ENCODE results near the gene PRKG1.
"Not testable (repeated sequence)": the region's sequence is repeated elsewhere in the genome, so short reads cannot be mapped to it uniquely, and the experiment has no call there.

Gene PRKG1

GRCh38 chr10:51747216-51747615, 672.9 kb downstream of the PRKG1 start:
- no peaks in the 10 kb centered on the region for H3K9me3 ChIP-seq (ENCODE audit: insufficient read depth, low read depth, low read length)
- no peaks in the 10 kb centered on the region for H3K9me2 ChIP-seq (replicated peaks; ENCODE audit: low read depth, low read length)
- no peaks in the 10 kb centered on the region for H3K36me3 ChIP-seq (ENCODE audit: insufficient read depth, low read length)
- H3K4me3 ChIP-seq (ENCODE audit: low read length, poor library complexity, severe bottlenecking), result no peak overlapping the region
- H3F3A ChIP-seq (ENCODE audit: low read depth), result no peaks in the 10 kb centered on the region
- no peak overlapping the region for H3K9ac ChIP-seq (ENCODE audit: low read depth, low read length, poor library complexity, severe bottlenecking)
- no peak overlapping the region for H2AFZ ChIP-seq (ENCODE audit: low read length)
- no peaks in the 10 kb centered on the region for H3K79me2 ChIP-seq (ENCODE audit: insufficient read depth, low read length)
- H3K4me2 ChIP-seq (ENCODE audit: low read depth, low read length, poor library complexity, severe bottlenecking), result no peak overlapping the region
- TF ChIP-seq EZH2phosphoT487 (IDR thresholded peaks at IDR 0.05; ENCODE audit: borderline replicate concordance) (no peak), CTCF (conservative IDR thresholded peaks at IDR 0.05; ENCODE audit: low read length) (no peak)
- no peaks in the 10 kb centered on the region for H4K20me1 ChIP-seq (ENCODE audit: insufficient read depth, low read length, poor library complexity, severe bottlenecking)
- no peaks in the 10 kb centered on the region for H3K27me3 ChIP-seq (ENCODE audit: insufficient read depth, low read length, poor library complexity, severe bottlenecking)
- H3K4me1 ChIP-seq (ENCODE audit: insufficient read depth, low read length, poor library complexity, severe bottlenecking), result no peaks in the 10 kb centered on the region

GRCh38 chr10:51748959-51749358, 674.7 kb downstream of the PRKG1 start:
- no peaks in the 10 kb centered on the region for H3K36me3 ChIP-seq (ENCODE audit: insufficient read depth, low read length)
- no peaks in the 10 kb centered on the region for H3F3A ChIP-seq (ENCODE audit: low read depth)
- H3K27me3 ChIP-seq (ENCODE audit: insufficient read depth, low read length, poor library complexity, severe bottlenecking), result no peaks in the 10 kb centered on the region
- H3K4me2 ChIP-seq (ENCODE audit: low read depth, low read length, poor library complexity, severe bottlenecking), result no peak overlapping the region
- H3K4me3 ChIP-seq (ENCODE audit: low read length, poor library complexity, severe bottlenecking), result no peak overlapping the region
- H3K9ac ChIP-seq (ENCODE audit: low read depth, low read length, poor library complexity, severe bottlenecking), result no peak overlapping the region
- no peak overlapping the region for H2AFZ ChIP-seq (ENCODE audit: low read length)
- no peaks in the 10 kb centered on the region for H3K9me3 ChIP-seq (ENCODE audit: insufficient read depth, low read depth, low read length)
- no peaks in the 10 kb centered on the region for H3K4me1 ChIP-seq (ENCODE audit: insufficient read depth, low read length, poor library complexity, severe bottlenecking)
- no peaks in the 10 kb centered on the region for H3K9me2 ChIP-seq (replicated peaks; ENCODE audit: low read depth, low read length)
- no peaks in the 10 kb centered on the region for H3K79me2 ChIP-seq (ENCODE audit: insufficient read depth, low read length)
- no peak for TF ChIP-seq EZH2phosphoT487 (IDR thresholded peaks at IDR 0.05; ENCODE audit: borderline replicate concordance)
- TF ChIP-seq CTCF (conservative IDR thresholded peaks at IDR 0.05; ENCODE audit: low read length), result no peak
- no peaks in the 10 kb centered on the region for H4K20me1 ChIP-seq (ENCODE audit: insufficient read depth, low read length, poor library complexity, severe bottlenecking)

GRCh38 chr10:51758366-51758765, 684.1 kb downstream of the PRKG1 start:
- Histone ChIP-seq H4K20me1 (ENCODE audit: insufficient read depth, low read length, poor library complexity, severe bottlenecking) (no peaks in the 10 kb centered on the region), H3K36me3 (ENCODE audit: insufficient read depth, low read length) (no peaks in the 10 kb centered on the region), H3K9me2 (replicated peaks; ENCODE audit: low read depth, low read length) (no peaks in the 10 kb centered on the region), H3K27me3 (ENCODE audit: insufficient read depth, low read length, poor library complexity, severe bottlenecking) (no peaks in the 10 kb centered on the region), H3K9me3 (ENCODE audit: insufficient read depth, low read depth, low read length) (no peaks in the 10 kb centered on the region), H3K4me1 (ENCODE audit: insufficient read depth, low read length, poor library complexity, severe bottlenecking) (no peaks in the 10 kb centered on the region), H2AFZ (ENCODE audit: low read length) (no peak overlapping the region), H3F3A (ENCODE audit: low read depth) (no peaks in the 10 kb centered on the region), H3K4me2 (ENCODE audit: low read depth, low read length, poor library complexity, severe bottlenecking) (no peak overlapping the region), H3K9ac (ENCODE audit: low read depth, low read length, poor library complexity, severe bottlenecking) (no peak overlapping the region), H3K4me3 (ENCODE audit: low read length, poor library complexity, severe bottlenecking) (no peak overlapping the region), H3K79me2 (ENCODE audit: insufficient read depth, low read length) (no peaks in the 10 kb centered on the region)
- TF ChIP-seq CTCF (conservative IDR thresholded peaks at IDR 0.05; ENCODE audit: low read length) (no peak), EZH2phosphoT487 (IDR thresholded peaks at IDR 0.05; ENCODE audit: borderline replicate concordance) (no peak)

- H3K79me2 ChIP-seq (ENCODE audit: insufficient read depth, low read length); H3K4me1 ChIP-seq (ENCODE audit: insufficient read depth, low read length, poor library complexity, severe bottlenecking); H3K36me3 ChIP-seq (ENCODE audit: insufficient read depth, low read length); H4K20me1 ChIP-seq (ENCODE audit: insufficient read depth, low read length, poor library complexity, severe bottlenecking); H3K27me3 ChIP-seq (ENCODE audit: insufficient read depth, low read length, poor library complexity, severe bottlenecking); H3K4me2 ChIP-seq (ENCODE audit: low read depth, low read length, poor library complexity, severe bottlenecking); H3K9me2 ChIP-seq (replicated peaks; ENCODE audit: low read depth, low read length); H3K9me3 ChIP-seq (ENCODE audit: insufficient read depth, low read depth, low read length); H3K4me3 ChIP-seq (ENCODE audit: low read length, poor library complexity, severe bottlenecking); H2AFZ ChIP-seq (ENCODE audit: low read length); H3K9ac ChIP-seq (ENCODE audit: low read depth, low read length, poor library complexity, severe bottlenecking); H3F3A ChIP-seq (ENCODE audit: low read depth): not testable (repeated sequence)
Measured at GRCh38 chr10:51758838-51759237, 684.6 kb downstream of the PRKG1 start.

Measured in Loucy (cell line).